MM.1S (cell line): ENCODE measurements around the gene NSL1.

ENCODE experiments used
- DNase-seq: peaks from one replicate; pipeline ENCODE4 v3.0.0-alpha.2; 2015
- H2AFZ ChIP-seq: fragments of 300-600 bp; sonication (generic); 2 replicates; pipeline ENCODE4 v1.6.0; 2016; ENCODE audit warnings: antibody characterized with exemption, low read length
- H3F3A ChIP-seq: fragments of 300-600 bp; sonication (generic); 2 replicates; pipeline ENCODE4 v1.6.1; 2016; ENCODE audit warnings: mild to moderate bottlenecking, antibody characterized with exemption, low read length, moderate library complexity, mixed read lengths; ENCODE audit not compliant: insufficient read depth
- H3K27ac ChIP-seq: fragments of 300-600 bp; sonication (generic); 2 replicates; pipeline ENCODE4 v1.5.1; 2016; ENCODE audit warnings: mild to moderate bottlenecking, low read length
- H3K27me3 ChIP-seq: fragments of 300-600 bp; sonication (generic); replicated peaks from 2 replicates; pipeline ENCODE4 v1.6.0; 2016; ENCODE audit warnings: low read length; ENCODE audit not compliant: insufficient read depth
- H3K36me3 ChIP-seq: fragments of 300-600 bp; sonication (generic); replicated peaks from 2 replicates; pipeline ENCODE4 v1.6.1; 2016; ENCODE audit warnings: mild to moderate bottlenecking, low read length, mixed read lengths; ENCODE audit not compliant: insufficient read depth
- H3K4me1 ChIP-seq: fragments of 300-600 bp; sonication (generic); 2 replicates; pipeline ENCODE4 v1.6.1; 2016; ENCODE audit warnings: low read length, mixed read lengths
- H3K4me2 ChIP-seq: fragments of 300-600 bp; sonication (generic); 2 replicates; pipeline ENCODE4 v1.6.0; 2016; ENCODE audit warnings: low read depth, low read length
- H3K4me3 ChIP-seq: fragments of 300-600 bp; sonication (generic); 2 replicates; pipeline ENCODE4 v1.5.1; 2016; ENCODE audit warnings: low read length, mixed read lengths
- H3K79me2 ChIP-seq: fragments of 300-600 bp; sonication (generic); 2 replicates; pipeline ENCODE4 v1.6.1; 2016; ENCODE audit warnings: mixed run types, low read length, mixed read lengths
- H3K9ac ChIP-seq: fragments of 300-600 bp; sonication (generic); 2 replicates; pipeline ENCODE4 v1.6.1; 2016; ENCODE audit warnings: low read length, mixed read lengths
- H3K9me2 ChIP-seq: fragments of 300-600 bp; sonication (generic); replicated peaks from 2 replicates; pipeline ENCODE4 v1.6.1; 2016; ENCODE audit warnings: mild to moderate bottlenecking, low read length, mixed read lengths; ENCODE audit not compliant: insufficient read depth
- H3K9me3 ChIP-seq: fragments of 300-600 bp; sonication (generic); replicated peaks from 2 replicates; pipeline ENCODE4 v1.6.1; 2016; ENCODE audit warnings: mild to moderate bottlenecking, low read length, mixed read lengths; ENCODE audit not compliant: insufficient read depth
- H4K20me1 ChIP-seq: fragments of 300-600 bp; sonication (generic); 2 replicates; pipeline ENCODE4 v1.6.1; 2016; ENCODE audit warnings: mild to moderate bottlenecking, low read length, moderate library complexity, mixed read lengths; ENCODE audit not compliant: insufficient read depth
- CTCF ChIP-seq: fragments of 300-600 bp; sonication (generic); IDR thresholded peaks from 2 replicates; pipeline ENCODE4 v1.5.1; 2016; ENCODE audit warnings: antibody characterized with exemption, low read length, mixed read lengths
- EZH2 ChIP-seq: fragments of 300-600 bp; sonication (generic); optimal IDR thresholded peaks from 2 replicates; pipeline ENCODE3; 2017; ENCODE audit warnings: low read depth, mild to moderate bottlenecking, antibody characterized with exemption, low read length, mixed read lengths
- EZH2phosphoT487 ChIP-seq: fragments of 300-600 bp; sonication (generic); IDR thresholded peaks from 2 replicates; pipeline ENCODE4 v1.6.1; 2018; ENCODE audit warnings: antibody characterized with exemption, low read length

The NSL1 gene

DNA sequence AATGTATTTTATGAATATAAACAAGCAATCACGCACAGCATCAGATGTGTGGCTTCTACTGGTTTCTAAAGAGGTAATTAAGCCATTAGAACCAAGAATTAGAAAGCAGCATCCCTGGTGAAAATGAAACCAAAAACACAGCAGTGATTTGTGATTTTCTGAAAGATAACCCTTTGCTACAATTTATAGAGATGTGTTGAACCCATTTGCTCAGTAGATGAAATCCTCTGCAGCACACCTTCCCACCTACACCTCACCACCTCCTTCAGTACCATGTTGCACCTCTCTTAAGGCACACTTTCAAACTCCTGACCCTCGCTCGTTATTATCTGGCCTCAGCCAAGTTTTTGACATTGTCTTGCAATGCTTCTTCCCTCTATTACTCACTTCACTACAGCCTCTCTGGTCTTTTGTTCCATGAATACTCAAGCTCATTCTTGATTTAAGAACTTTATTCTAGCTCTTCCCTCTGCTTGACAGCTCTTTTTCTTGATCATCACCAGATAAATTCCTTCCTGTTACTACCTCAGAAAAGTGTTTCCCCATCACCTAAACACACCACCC is 38.6 kb downstream of the NSL1 start:
- Histone ChIP-seq H3K9me3 (no peaks in the 10 kb centered on the region), H3K79me2 (peaks cover 17% of the 10 kb centered on the region), H3K27ac (peak overlapping the region; percentile 45; the same call in 1 of the 2 replicates), H3K9ac (peak overlapping the region; percentile 2; the same call in 1 of the 2 replicates), H3K27me3 (no peaks in the 10 kb centered on the region), H3K4me1 (peaks cover 40% of the 10 kb centered on the region), H4K20me1 (no peaks in the 10 kb centered on the region), H2AFZ (no peak overlapping the region), H3F3A (peaks cover 42% of the 10 kb centered on the region), H3K9me2 (no peaks in the 10 kb centered on the region), H3K36me3 (no peaks in the 10 kb centered on the region), H3K4me2 (peak overlapping the region; percentile 89), H3K4me3 (peak overlapping the region; percentile 53)
- DNase-seq, result peak; percentile 75
- TF ChIP-seq EZH2phosphoT487, result no peak
- TF ChIP-seq CTCF, result no peak
- no peak for TF ChIP-seq EZH2

- peak overlapping the region; percentile 53 for H3K4me3 ChIP-seq
- H3K9me2 ChIP-seq, result no peaks in the 10 kb centered on the region
- H3K36me3 ChIP-seq, result no peaks in the 10 kb centered on the region
- H3K4me1 ChIP-seq, result peaks cover 40% of the 10 kb centered on the region
- H3K4me2 ChIP-seq, result peak overlapping the region; percentile 89
- peaks cover 42% of the 10 kb centered on the region for H3F3A ChIP-seq
- H3K27ac ChIP-seq, result peak overlapping the region; percentile 45; the same call in 1 of the 2 replicates
- no peak for DNase-seq
- no peaks in the 10 kb centered on the region for H4K20me1 ChIP-seq
- H3K79me2 ChIP-seq, result peaks cover 11% of the 10 kb centered on the region
- H3K9ac ChIP-seq, result no peak overlapping the region
- no peaks in the 10 kb centered on the region for H3K9me3 ChIP-seq
- H2AFZ ChIP-seq, result no peak overlapping the region
- no peaks in the 10 kb centered on the region for H3K27me3 ChIP-seq
- no peak for TF ChIP-seq EZH2
- TF ChIP-seq EZH2phosphoT487, result no peak
- TF ChIP-seq CTCF, result no peak
Observed at GRCh38 chr1:212752252-212752933, 39.2 kb downstream of the NSL1 start.

DNA sequence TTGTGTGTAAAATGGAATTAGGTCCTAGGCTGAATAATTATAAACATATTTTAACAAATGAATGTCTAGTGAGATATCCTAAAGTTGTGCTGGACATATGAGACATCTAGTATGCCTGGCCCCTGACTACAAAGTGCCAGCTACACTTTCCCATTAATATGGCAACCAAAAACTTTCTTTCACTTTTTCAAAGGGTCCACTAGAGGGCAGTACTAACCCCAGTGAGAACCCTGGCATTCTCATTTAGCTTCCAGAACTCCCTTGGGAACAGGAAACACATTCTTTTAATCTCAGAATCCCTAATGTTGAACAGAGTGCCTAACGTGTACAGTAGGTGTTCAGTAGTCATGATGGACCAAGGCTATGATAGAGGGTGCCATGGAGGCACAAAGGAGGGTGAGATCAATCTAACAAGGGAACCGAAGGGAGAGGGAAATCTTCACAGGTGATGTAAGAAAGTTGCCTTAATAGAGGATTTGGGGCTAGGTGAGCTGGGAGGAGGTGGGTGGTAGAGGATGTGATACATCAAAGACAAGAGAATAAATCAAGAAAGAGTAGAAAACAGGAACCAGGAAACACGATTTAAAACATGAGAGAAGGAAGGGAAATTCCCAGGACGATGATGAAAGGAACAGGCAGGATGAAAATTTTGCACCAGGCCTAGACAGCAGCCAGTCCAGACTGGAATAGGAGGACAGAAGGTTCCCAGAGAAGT is 41.6 kb downstream of the NSL1 start:
- Histone ChIP-seq H4K20me1 (no peaks in the 10 kb centered on the region), H3K4me1 (peaks cover 38% of the 10 kb centered on the region), H3K9ac (no peak overlapping the region), H3K4me3 (no peak overlapping the region), H3K4me2 (peak overlapping the region; percentile 35; the same call in 1 of the 2 replicates), H3F3A (peaks cover 41% of the 10 kb centered on the region), H3K27me3 (no peaks in the 10 kb centered on the region), H3K36me3 (no peaks in the 10 kb centered on the region), H2AFZ (peak overlapping the region; percentile 2; the same call in 1 of the 2 replicates), H3K9me3 (no peaks in the 10 kb centered on the region), H3K27ac (no peak overlapping the region), H3K79me2 (peaks cover 13% of the 10 kb centered on the region), H3K9me2 (no peaks in the 10 kb centered on the region)
- peak; percentile 43 for DNase-seq
- no peak for TF ChIP-seq EZH2
- peak; percentile 96 for TF ChIP-seq CTCF
